ENCODE measurements around the gene TTC34.

The TTC34 gene

DNA sequence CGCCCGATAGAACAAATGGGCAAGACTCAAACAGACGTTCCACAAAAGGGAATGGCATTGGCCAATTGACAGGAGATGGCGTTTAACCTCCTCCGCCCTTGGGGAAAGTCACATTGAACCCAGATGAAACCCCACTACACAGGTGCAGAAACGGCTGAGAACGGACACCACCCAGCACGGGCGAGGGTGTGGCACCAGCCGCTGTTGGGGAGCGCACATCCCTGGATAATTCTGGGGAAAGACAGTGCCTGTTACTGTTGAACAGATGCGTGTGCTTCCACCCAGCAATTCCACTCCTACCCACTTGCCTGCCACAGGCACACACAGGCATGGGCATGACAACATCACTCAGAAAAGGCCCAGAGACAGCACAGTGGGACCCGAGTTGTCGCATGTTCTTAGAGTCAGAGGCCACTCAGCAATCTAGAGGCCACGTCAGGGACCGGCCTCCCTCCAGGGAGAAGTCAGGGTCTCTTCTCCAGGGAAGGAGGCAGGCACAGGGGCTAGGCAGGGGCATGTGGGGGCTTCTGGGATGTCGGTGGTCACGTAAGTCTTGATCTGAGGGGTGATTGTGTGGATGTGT is 199.7 kb downstream of the TTC34 start:
- no peak for DNase-seq

DNA sequence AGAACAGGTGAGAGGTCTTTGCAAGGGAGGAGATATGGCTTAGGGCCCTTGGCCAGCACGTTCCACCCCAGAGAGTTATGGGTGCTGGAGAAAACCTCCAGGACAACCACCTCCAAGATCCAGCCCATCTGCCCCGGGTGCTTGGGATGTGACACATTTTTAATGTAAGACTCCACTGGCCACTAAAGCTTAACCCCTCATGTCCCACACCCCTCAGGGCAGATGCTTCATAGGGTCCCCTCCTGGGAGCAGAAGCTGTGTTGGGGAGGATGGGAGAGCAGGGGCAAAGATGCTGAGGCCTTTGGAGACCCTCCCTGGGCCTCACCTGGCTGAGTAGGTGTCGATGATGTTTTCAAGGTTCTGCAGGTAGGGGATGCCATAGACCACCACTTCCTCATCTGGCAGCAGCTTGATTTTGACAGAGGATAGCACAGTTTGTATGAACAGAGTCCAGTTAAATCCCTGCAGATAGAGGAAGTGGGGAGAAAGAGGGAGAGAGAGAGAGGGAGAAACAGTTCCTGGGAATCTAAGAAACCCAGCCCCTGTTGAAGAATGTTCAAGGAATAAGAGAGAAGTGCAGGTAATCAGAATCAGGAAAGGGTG is 203.1 kb downstream of the TTC34 start:
- no peak for DNase-seq

DNA sequence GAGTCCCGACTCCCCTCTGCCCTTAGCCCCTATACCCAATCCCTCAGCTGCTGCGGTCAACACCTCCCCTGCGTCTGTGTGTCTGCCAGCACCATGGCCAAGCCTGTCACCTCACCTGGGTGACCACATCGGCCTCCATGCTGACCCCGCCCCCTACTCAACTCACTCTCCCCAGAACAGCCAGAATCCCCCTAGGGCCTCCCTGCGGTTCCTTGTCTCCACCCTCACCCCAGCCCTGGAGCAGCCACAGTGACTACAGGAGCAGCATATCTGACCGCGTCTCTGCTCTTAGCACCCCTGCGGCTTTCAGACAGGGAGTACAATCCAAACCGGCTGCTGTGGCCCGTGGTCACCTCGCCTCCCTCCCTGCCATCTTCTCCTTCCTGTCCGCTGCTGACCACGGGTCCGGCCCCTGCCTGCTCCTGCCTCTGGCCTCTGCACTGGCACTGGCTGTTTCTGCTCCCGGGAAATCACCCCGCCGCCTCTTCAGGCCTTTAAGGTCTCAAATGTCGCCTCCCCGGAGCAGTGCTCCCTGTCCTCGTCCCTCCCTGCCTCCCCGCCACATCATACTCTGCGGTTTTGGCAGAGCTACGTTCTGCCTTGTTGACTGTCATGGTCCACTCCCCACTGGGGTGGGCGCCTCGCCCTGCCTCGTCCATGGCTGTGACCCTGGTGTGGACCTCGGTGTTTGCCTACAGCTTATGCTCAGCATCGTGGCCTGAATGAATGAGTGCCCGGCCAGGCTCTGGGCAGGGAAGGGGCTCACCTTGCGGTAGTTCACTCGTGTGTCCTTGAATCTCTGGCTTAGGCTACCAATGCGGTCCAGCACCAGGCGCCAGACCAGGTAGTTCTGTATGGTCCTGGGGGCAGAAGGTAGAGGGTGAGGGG is 203.8 kb downstream of the TTC34 start:
- no peak for DNase-seq

DNA sequence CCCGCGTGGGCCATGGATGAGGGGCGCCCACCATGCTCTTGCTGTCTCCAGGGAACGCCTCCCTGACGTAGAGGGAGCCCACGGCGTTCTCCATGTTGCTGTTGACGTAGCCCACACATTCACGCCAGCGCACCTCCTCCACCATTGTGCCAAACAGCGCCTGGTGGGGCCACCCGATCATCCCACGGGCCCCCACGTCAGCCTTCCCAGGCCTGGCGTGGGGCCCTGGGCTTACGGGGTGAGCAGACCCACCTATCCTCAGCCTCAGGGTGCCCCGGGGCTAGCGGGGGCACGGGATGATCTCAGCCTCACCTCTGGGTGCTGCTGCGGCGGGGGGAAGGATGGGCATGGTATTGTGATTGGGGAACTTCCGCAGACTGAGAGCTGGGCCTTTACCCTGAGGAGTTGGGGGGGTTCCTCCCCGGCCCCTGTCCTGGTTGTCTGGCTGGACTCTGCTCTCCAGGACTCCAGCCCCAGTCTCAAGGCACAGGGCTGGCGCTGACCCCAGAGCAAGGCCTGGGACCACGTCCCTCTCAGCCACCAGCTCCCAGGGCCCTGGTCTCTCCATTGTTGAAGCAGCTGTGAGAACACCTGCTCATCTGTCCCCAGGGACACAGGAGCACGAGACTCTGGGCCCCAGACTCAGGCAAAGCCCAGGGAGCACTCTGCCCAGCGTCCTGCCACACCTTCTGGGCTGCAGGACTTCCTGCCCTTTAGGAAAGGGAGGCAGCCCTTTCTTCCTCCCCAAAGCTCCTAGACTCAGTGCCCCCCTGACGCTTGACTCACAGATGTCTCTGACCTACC is 204.8 kb downstream of the TTC34 start:
- DNase-seq: no peak

DNA sequence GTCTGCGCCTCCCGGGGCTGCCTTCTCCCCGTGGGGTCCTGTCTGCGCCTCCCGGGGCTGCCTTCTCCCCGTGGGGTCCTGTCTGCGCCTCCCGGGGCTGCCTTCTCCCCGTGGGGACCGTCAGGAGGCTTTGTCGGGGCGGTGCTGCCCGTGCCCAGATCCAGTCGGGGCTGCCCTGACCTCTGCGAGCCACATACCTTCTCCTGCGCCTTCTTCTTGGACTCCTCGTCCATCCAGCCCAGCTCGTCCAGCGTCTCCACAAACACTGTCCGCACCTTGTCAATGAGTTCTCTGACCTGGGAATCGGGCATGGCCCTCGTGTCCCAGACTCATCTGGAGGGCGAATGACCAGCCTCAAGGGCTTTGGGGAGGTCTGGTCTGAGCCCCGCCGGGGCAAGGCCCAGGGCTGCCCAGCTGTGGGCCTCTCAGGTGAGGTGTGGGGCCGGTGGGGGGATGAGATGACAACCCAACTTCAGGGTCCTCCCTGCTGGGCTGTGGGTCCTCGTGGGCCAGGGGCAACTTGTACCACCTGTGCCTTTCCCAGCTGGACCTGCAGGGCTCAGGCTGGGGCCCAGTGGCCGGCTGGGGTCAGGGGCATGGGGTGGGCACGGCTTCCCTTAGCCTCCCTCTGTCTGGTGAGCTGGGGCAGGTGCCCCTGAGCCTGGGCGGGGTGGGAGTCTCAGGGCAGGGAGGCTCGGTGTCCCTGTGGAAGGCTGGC is 205.5 kb downstream of the TTC34 start:
- no peak for DNase-seq

DNA sequence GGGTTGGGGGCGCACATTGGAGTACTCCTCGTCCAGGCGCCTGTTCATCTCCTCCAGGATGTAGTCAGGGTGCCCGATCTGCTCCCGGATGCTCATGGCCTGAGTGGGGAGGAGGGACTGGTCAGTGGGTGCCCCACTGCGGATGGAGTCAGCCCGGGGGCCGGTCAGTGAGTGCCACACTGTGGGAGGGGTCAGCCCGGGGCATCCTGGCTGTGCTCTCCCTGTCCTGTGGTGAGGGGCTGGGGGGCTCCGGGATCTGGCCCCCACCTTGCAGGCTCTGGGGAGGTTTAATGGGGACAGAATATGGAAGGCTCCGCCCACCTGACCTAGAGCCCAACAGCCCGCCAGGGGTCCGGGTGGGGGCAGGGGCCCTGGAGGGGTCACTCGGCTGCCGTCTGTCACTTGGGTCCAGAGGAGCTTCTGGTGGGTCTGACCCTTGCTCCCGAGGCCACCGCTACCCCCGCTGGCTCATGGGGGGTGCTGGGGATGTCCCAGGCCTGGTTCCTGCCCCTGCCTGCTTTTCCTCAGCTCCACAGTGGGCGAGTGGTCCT is 206.2 kb downstream of the TTC34 start:
- no peak for DNase-seq

DNA sequence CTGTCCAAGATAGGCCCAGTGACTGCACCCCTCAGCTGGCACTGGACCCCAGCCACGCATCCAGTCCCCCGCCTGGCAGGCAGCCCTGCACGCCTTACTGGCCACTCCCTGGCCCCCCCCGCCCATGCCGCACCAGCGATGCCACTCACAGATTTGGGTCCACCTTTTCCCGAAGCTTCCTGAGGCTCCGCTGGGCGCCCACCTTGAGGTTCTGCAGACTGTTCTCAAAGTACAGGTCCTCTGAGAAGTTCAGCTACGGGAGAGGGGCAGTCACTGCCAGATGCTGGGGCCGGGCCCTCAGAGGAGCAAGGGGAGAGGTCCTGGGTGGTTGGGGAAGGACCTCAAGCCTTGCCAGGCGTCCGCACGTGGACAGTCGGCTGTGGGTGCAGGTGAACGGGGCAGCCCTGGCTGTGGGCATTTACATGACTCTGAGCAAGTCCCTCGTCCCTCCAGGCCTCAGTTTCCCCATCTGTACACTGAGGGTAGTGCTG is 206.8 kb downstream of the TTC34 start:
- DNase-seq: no peak

DNA sequence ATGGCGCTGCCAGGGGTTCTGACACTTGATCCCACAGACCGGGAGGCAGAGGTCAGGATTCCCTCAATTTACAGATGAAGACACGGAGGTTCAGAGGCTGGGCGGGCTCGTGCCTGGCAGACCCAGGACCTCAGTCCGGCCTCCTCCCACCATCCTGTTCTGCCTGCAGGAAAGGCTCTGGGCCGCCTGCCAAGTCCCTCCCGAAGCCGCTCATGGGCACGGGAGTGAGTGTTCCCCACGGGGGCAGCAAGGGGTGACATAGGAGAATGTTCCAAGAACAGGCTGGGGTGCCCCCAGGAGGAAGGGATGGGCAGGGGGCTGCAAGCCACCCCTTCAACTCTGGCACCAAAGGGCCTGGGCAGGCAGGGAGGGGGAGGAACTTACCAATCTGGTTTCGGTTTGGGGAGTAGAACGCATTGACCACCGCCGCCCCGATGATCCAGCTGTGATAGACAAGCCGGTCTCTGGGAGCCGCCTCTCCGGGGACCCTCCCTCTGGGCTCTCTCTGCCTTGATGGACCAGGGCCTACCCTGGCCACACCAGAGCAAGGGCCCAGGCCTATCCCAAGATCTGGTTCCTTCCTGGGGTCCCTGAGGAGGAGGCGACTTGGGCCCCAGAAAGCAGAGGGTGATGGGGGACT is 207.4 kb downstream of the TTC34 start:
- no peak for DNase-seq

DNA sequence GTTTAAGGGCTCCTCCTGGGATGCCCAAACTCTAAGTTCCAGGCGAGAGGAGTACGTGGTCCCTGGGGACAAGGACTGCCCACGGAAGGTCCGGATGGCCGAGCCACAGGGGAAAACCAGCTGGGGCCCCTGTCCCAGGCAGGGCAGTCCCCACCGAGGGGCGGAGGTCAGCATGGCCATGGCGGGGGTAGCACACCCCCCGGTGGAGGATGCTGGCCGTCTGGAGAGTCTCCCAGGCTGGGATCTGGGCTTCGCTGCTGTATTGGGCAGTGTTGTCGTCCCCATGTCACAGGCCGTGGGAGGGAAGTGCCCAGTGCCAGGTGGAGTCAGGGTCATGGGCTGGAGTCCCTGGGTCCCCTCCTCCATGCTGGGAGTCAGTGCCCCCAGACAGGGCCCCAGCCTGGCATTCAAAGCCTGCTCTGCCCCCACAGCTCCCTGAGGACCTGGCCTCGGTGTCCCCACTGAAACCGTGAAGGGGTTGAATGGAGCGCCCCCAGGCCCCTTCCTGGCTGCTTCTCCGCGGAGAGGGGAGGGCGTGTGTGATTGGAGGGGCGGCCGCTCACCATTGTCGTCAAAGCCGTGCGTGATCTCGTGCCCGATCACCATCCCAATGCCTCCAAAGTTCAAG is 208.1 kb downstream of the TTC34 start:
- DNase-seq: no peak

DNA sequence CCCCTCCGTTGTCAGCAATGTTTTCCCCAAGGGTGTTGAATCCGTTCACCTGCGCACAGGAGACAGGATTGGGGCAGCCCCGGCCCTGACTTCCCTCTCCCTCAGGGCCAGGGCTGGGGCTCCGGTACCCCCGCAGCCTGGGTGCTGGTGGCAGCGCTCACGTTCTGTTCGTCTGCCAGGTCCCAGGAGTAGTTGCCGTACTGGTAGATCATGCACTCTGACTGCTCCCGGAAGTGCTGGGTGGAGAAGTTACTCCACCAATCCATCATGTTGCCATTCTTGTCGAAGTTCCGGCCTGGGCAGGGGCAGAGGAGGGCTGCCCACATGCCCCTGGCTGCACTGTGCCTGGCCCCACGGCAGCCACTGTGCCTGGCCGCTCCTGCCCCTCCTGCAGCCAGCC is 208.8 kb downstream of the TTC34 start:
- no peak for DNase-seq

DNA sequence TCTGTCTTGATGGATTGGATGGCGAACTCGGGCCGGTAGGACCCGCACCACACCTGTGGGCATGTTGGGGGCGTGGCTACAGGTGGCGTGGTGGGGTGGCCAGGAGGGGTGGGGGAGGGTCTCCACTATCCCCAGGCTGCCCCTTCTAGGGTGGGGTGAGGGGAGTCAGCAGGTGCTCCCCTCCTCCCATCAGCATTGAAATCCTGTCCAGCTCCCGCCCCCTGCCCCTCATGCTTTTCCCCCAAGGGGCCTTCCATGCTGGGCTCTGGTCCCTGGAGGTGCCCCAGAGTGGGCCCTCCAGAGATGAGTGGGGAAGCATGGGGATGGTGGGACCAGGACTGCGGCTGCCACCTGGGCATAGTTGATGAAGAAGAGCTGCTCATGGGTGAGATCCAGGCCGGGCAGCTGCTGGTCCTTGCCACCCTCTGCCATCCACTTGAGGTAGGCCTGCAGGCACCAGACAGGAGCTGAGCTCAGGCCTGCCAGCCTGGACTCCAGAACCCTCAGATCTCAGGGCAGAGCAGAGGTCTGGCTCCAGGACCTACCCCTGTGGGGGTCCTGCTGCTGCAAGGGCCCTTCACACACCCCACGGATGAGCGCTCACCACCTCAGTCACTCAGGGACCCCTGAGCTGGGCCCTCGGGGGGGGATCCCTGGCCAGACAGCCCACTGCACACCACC is 209.8 kb downstream of the TTC34 start:
- DNase-seq: no peak

DNA sequence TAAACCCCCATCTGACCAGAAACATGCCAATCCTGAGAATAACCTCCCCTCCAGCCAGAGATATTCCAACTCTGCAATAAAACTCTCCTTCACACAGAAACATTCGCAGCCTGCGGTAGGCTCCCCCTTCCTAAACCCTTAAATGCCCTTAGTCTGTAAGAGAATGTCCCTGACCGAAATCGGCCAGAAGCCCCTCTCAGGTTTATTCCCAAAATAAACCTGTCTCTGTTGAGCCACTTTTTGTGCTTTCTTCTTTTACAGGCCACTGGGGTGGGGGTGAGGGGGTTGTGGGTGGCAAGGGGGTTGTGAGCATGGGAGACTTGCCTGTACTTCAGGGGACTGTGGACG is 210.3 kb downstream of the TTC34 start:
- DNase-seq: no peak

DNA sequence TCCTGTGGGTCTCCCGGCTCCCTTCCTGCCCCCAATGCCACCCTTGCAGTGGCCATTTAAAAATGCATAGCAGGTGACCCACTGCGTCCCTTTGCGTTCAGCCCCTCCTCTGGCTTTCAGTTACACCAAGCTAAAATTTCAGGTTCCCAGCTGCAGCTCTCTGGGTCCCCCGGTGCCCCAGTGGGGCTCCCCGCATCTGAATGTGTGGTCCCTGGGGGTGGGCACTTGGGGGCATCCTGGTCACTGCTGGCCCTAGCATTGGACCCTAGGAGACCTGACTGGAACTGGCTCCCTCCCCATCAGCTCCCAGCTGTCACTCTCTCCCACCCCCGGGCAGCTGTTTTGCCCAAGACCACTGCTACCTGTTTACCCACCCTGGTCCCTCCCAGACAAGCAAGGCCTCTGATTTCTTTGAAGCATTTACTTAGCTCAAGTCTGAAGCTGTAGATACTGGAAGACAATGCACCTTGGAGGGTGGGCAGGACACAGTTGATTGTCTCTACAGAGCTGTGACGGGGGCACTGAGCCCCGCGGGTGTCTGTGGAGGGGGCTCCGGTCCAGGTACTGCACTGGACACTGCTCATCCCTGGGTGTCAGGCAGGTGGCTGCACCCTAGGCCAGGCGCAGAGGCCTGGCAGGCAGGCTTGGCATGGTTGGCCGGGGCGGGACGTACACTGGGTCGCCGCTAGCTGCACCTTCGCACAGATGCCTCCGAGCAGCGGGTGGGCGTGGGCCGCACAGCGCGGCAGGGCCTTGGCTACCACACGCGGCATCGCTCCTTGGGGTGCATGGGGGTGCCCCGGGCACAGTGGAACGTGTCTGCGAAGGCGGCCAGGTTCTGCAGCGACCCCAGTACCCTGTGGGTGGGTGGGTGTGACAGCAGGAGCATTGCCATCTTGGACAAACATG is 211.0 kb downstream of the TTC34 start:
- no peak for DNase-seq

DNA sequence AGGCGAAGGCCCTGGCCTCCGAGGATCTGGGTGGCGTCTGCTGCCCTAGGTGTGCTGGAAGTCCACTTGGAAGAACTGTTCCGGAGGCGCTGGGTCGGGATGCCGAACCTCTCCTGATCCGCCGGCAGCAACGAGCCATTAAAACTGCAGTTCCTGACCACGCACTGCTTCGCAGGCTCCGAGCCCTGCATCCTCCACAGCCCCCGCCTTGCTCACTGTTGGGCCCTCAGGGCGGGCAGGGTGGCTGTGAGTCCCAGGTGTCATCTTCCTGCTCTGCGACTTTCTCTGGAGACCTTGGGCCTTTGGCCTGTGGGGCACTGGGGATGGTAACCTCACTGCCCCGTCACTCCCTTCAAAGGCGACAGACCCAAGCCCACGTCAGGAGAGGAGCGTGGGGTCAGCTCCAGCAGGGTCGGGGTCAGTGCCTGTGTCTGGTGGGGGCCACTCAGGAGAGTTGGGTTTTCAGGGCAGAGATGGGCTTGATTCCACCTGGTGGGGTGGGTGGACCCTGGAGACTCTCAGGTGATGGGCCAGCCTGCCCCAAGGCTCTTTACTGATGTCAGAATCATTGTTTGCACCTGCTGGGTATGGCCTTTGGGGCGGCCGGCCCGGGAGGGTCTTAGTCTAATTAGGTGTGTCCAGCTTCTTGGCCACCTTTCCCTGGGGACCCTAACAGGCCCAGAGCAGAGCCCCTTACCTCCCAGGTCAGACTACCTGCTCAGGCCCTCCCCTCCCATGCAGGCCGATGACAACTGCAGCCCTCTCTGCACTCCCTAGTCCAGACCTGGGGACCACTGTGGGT is 211.9 kb downstream of the TTC34 start:
- no peak for DNase-seq

DNA sequence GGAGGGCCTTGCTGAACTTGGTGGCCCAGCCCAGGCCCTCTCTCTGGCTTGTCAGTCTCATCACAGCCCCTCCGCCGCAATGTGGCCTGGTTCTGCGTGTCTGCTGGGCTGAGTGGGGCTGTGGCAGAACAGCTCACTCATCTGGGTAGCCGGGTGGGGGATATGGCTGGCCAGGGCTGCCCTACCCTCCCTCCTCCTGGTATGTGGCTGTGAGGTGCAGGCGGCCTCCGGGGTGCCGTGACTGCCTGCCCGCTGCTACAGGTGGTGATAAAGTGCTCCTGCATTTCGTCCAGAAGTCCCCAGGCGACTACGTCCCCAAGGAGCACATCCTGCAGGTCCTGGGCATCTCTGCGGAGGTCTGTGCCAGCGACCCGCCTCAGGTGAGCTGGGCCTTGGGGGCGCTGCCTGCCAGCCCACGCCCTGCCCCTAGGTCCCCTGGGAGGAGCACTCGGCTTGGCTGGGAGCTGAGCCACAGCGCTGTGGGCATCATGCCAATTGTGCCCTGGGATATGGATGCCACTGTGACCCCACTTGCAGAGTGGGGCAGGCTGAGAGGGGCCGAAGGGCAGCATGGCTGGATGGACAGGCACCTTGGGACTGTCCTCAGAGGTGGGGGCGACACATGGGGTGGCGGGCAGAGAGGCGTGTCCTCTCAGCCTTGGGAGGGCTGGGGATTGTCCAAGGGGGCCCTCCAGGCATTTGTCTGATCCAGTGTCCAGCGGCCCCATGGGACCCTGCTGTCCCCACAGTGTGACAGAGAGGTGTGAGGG is 212.6 kb downstream of the TTC34 start:
- DNase-seq: no peak

DNA sequence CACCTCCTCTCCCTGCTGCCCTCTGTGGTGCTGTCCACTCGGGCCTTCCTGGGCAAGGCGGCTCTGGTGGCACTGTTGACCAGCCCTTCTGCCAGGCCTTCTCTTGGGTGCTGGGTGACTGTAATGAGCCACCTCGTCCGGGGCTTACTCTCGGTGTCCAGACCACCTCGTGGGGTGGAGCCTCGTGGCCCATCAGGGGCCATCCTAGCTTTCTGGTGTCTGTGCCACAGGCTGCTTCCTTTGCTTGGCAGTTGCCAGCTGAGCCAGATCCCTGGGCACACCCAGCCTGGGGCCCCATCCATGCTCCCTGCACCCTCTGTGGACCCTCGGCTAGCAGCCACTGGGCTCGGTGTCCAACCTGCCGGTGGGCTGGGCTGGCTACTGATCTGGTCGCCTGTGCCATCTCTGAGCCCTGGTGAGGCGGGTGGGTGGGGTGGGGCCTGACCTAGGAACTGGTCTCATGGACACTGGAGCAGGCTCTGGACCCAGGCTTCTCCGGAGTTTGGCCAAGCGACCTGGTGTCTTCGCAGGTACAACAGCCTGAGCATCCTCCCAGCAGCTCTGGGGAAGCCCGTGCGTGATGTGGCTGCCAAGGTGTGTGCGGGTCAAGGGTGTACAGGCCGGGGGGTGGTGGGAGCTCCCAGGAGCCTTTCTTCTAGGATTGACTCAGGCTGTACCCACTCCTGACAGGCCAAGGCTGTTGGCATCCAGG is 213.5 kb downstream of the TTC34 start:
- no peak for DNase-seq

Measured in CD4-positive, alpha-beta T cell treated with Interleukin-21 for 1 hour (primary cell).